ENCODE results near the gene PCDH9.

Gene PCDH9

GRCh38 chr13:66353664-66354063 lies 876.5 kb downstream of the PCDH9 start:
- peak; percentile 31 for DNase-seq

- no peak for DNase-seq
Measured at GRCh38 chr13:66349966-66350365, 880.2 kb downstream of the PCDH9 start.

- DNase-seq = peak; percentile 71
Measured at GRCh38 chr13:66348745-66349690, 881.1 kb downstream of the PCDH9 start.

- no peak for DNase-seq
Measured at GRCh38 chr13:66347486-66348117, 882.5 kb downstream of the PCDH9 start.

- DNase-seq = no peak
Measured at GRCh38 chr13:66345971-66346370, 884.2 kb downstream of the PCDH9 start.

GRCh38 chr13:66345518-66345810 lies 884.7 kb downstream of the PCDH9 start:
- no peak for DNase-seq

- no peak for DNase-seq
Measured at GRCh38 chr13:66344805-66345517, 885.2 kb downstream of the PCDH9 start.

- no peak for DNase-seq
Measured at GRCh38 chr13:66343224-66343828, 886.8 kb downstream of the PCDH9 start.

GRCh38 chr13:66341635-66342377 lies 888.3 kb downstream of the PCDH9 start:
- no peak for DNase-seq

- no peak for DNase-seq
Measured at GRCh38 chr13:66339214-66339613, 890.9 kb downstream of the PCDH9 start.

- DNase-seq = no peak
Measured at GRCh38 chr13:66338542-66338941, 891.6 kb downstream of the PCDH9 start.

GRCh38 chr13:66335626-66336025 lies 894.5 kb downstream of the PCDH9 start:
- no peak for DNase-seq

GRCh38 chr13:66329988-66330451 lies 900.1 kb downstream of the PCDH9 start:
- DNase-seq = no peak

- DNase-seq = no peak
Measured at GRCh38 chr13:66328476-66328875, 901.7 kb downstream of the PCDH9 start.

- no peak for DNase-seq
Measured at GRCh38 chr13:66323745-66324347, 906.3 kb downstream of the PCDH9 start.

- no peak for DNase-seq
Measured at GRCh38 chr13:66322936-66323335, 907.2 kb downstream of the PCDH9 start.

- no peak for DNase-seq
Measured at GRCh38 chr13:66322193-66322740, 907.9 kb downstream of the PCDH9 start.

GRCh38 chr13:66314911-66315310 lies 915.2 kb downstream of the PCDH9 start:
- DNase-seq = no peak

GRCh38 chr13:66313413-66313812 lies 916.7 kb downstream of the PCDH9 start:
- no peak for DNase-seq

- peak; percentile 13 for DNase-seq
Measured at GRCh38 chr13:66312312-66313087, 917.6 kb downstream of the PCDH9 start.
